H1 (cell line): ENCODE data around the gene PKD1. TPM values are rescaled to one million over a fixed set of nuclear protein-coding genes. Genes with fewer than 3 reads are reported as not detected.

Experiments
- BACH1 ChIP-seq: IDR thresholded peaks from 2 replicates; pipeline ENCODE4 v1.6.1; 2012; ENCODE audit warnings: low read length, improper control_type of control experiment
- BCL11A ChIP-seq, 2 experiments: IDR thresholded peaks; one replicate each; pipeline ENCODE4 v1.6.1; 2011; ENCODE audit warnings: low read depth in 2 of 2, low read length in 2 of 2, mild to moderate bottlenecking in 2 of 2
- CBX5 ChIP-seq: fragments of 300-800, 300-1000 bp; sonication (generic); IDR thresholded peaks from 2 replicates; pipeline ENCODE4 v1.7.1; 2016; ENCODE audit warnings: antibody characterized with exemption, low read length, low read depth
- CEBPB ChIP-seq: IDR thresholded peaks from 2 replicates; pipeline ENCODE4 v1.6.1; 2012; ENCODE audit warnings: low read depth, low read length
- CHD1 ChIP-seq: IDR thresholded peaks from 2 replicates; pipeline ENCODE4 v1.6.1; 2012; ENCODE audit warnings: low read depth, low read length, improper control_type of control experiment
- CREB1 ChIP-seq: IDR thresholded peaks from 2 replicates; pipeline ENCODE4 v1.6.1; 2012; ENCODE audit warnings: inconsistent platforms
- FOSL1 ChIP-seq: IDR thresholded peaks from 2 replicates; pipeline ENCODE4 v1.6.1; 2011; ENCODE audit warnings: mild to moderate bottlenecking, low read depth, low read length, moderate library complexity; ENCODE audit not compliant: insufficient read depth
- JUN ChIP-seq: IDR thresholded peaks from 2 replicates; pipeline ENCODE4 v1.6.1; 2011; ENCODE audit warnings: low read depth, mild to moderate bottlenecking, improper control_type of control experiment, low read length
- KDM1A ChIP-seq: fragments of 200-600, 300-600 bp; sonication (generic); IDR thresholded peaks from 2 replicates; pipeline ENCODE4 v1.7.1; 2016; ENCODE audit warnings: mild to moderate bottlenecking, low read length, borderline replicate concordance
- NANOG ChIP-seq: IDR thresholded peaks from 2 replicates; pipeline ENCODE4 v1.6.1; 2011; ENCODE audit warnings: low read length, low read depth, mild to moderate bottlenecking, inconsistent platforms; ENCODE audit not compliant: insufficient read depth, poor library complexity, severe bottlenecking
- PHF8 ChIP-seq: fragments of 200-600 bp; sonication (generic); conservative IDR thresholded peaks from 2 replicates; pipeline ENCODE4 v1.7.1; 2012; ENCODE audit warnings: low read depth, mild to moderate bottlenecking, inconsistent platforms, low read length, moderate library complexity
- POLR2A ChIP-seq, 2 experiments: IDR thresholded peaks; 1 replicate in 1 of 2; 2 replicates in 1 of 2; pipeline ENCODE4 v1.6.1; 2011; ENCODE audit warnings: low read depth in 2 of 2, low read length in 2 of 2, mild to moderate bottlenecking in 2 of 2; ENCODE audit errors: control extremely low read depth in 1 of 2
- POLR2AphosphoS5 ChIP-seq: IDR thresholded peaks from 2 replicates; pipeline ENCODE4 v1.6.1; 2011; ENCODE audit warnings: low read depth, low read length
- POU5F1 ChIP-seq: IDR thresholded peaks from 2 replicates; pipeline ENCODE4 v1.6.1; 2011; ENCODE audit warnings: low read depth, mild to moderate bottlenecking, low read length, moderate library complexity
- RNF2 ChIP-seq: fragments of 200-900, 300-1000 bp; sonication (generic); IDR thresholded peaks from 2 replicates; pipeline ENCODE4 v1.7.1; 2016; ENCODE audit warnings: borderline replicate concordance, low read depth, mild to moderate bottlenecking, antibody characterized with exemption, low read length; ENCODE audit not compliant: poor library complexity, severe bottlenecking; ENCODE audit errors: missing control alignments
- SIX5 ChIP-seq: IDR thresholded peaks from 2 replicates; pipeline ENCODE4 v1.6.1; 2011; ENCODE audit warnings: mild to moderate bottlenecking, low read depth, low read length
- SP1 ChIP-seq: IDR thresholded peaks from 2 replicates; pipeline ENCODE4 v1.6.1; 2011; ENCODE audit warnings: low read depth, low read length
- SP4 ChIP-seq: IDR thresholded peaks from 2 replicates; pipeline ENCODE4 v1.6.1; 2012; ENCODE audit warnings: low read length, inconsistent platforms
- TAF1 ChIP-seq: IDR thresholded peaks from 2 replicates; pipeline ENCODE4 v1.6.1; 2011; ENCODE audit warnings: mild to moderate bottlenecking, low read depth, low read length
- TEAD4 ChIP-seq: IDR thresholded peaks from 2 replicates; pipeline ENCODE4 v1.6.1; 2012; ENCODE audit warnings: low read depth, low read length, inconsistent platforms, mixed read lengths
- polyA plus RNA-seq, 7 experiments: library from polyadenylated mRNA; depleted of rRNA in 3 of 7; stranded (reverse) in 5 of 7; unstranded in 2 of 7; fragments of >200 nt in 5 of 7; fragments of 200-250 nt in 2 of 7; gene quantifications; 1 replicate in 5 of 7; 2 replicates in 1 of 7; 4 replicates in 1 of 7; pipeline versions ENCODE4 v1.2.1 to v1.2.3, GENCODE V29; 2011 to 2013; ENCODE audit warnings: missing spikeins in 2 of 7, mixed read lengths in 2 of 7
- total RNA-seq: library from RNA; stranded (reverse); fragmentation: NEBNext Ultra II Directional; extraction: Animal tissue kit (Norgen Biotek cat#: 25700); gene quantifications from 2 replicates; pipeline ENCODE4 v1.2.1, GENCODE V29; 2021
- TF ChIP-seq, protein P1 (sequence below): IDR thresholded peaks from 2 replicates; pipeline ENCODE4 v1.6.1; 2012; ENCODE audit warnings: inconsistent platforms
- TF ChIP-seq, protein P2 (sequence below): IDR thresholded peaks from 2 replicates; pipeline ENCODE4 v1.6.1; 2012; ENCODE audit warnings: low read length, inconsistent platforms
- TF ChIP-seq, protein P3 (sequence below): IDR thresholded peaks from 2 replicates; pipeline ENCODE4 v1.6.1; 2011; ENCODE audit warnings: low read length, improper control_type of control experiment

Gene PKD1
- total and polyA plus RNA-seq, 2 of the 8 experiments (the other 6 are each of a cell fraction or from before 2014, with no cell fraction given) = 40.6 to 52.7 TPM

DNA sequence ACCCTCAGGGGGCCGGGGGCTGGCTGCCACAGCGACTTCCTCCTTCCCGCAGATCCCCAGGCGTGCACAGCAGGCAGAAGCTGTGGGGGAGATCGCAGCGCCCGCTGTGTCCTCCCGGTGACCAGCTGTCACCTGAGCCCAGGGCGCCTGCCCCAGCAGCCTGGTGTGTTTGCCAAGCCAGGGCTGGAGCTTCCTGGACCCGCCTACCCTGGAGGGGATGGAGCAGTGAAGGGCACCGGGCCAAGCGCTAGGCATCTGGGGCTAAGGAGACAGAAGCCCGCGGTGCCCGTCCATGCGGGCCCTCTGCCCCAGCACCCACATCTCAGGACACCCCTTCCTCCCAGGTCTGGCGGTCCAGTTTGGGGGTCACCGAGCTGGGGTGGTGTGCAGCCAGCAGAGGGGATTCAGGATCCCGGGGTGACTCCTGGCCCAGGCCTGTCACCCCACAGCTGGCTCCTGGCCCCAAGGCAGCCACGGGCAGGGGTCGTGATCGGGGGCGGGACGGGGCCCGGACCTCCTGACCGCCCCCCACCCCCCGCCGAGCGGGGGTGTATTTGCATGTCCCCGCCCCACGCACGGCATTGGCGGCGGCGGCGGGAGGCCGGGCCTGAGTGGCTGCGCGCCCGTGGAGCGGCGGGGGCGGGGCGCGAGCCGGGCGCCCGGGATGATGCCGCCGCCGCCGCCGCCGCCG lies 12.4 kb upstream of the PKD1 start, which contains the start of gene RAB26 (continued):
- no peak for TF ChIP-seq CHD1
- no peak for TF ChIP-seq TEAD4
- no peak for TF ChIP-seq CEBPB
- TF ChIP-seq, protein P1, sequence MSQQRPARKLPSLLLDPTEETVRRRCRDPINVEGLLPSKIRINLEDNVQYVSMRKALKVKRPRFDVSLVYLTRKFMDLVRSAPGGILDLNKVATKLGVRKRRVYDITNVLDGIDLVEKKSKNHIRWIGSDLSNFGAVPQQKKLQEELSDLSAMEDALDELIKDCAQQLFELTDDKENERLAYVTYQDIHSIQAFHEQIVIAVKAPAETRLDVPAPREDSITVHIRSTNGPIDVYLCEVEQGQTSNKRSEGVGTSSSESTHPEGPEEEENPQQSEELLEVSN = no peak
- no peak for TF ChIP-seq PHF8
- TF ChIP-seq POLR2AphosphoS5 = no peak; the same call in 1 of the 2 replicates
- TF ChIP-seq, protein P2, sequence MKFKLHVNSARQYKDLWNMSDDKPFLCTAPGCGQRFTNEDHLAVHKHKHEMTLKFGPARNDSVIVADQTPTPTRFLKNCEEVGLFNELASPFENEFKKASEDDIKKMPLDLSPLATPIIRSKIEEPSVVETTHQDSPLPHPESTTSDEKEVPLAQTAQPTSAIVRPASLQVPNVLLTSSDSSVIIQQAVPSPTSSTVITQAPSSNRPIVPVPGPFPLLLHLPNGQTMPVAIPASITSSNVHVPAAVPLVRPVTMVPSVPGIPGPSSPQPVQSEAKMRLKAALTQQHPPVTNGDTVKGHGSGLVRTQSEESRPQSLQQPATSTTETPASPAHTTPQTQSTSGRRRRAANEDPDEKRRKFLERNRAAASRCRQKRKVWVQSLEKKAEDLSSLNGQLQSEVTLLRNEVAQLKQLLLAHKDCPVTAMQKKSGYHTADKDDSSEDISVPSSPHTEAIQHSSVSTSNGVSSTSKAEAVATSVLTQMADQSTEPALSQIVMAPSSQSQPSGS = no peak
- no peak for TF ChIP-seq KDM1A
- 0 out of 2 replicates have a peak, but pooled peaks have one; percentile 14 for TF ChIP-seq BACH1
- no peak for TF ChIP-seq JUN
- TF ChIP-seq BCL11A (IDR thresholded peaks at IDR 0.05; ENCODE audit: low read depth in 2 of 2, low read length in 2 of 2) = no peak
- no peak for TF ChIP-seq CBX5
- TF ChIP-seq SIX5 = no peak
- no peak for TF ChIP-seq POU5F1
- TF ChIP-seq NANOG = no peak
- TF ChIP-seq POLR2A (IDR thresholded peaks at IDR 0.05; ENCODE audit: control extremely low read depth in 1 of 2, low read depth in 2 of 2, low read length in 2 of 2) = no peak
- TF ChIP-seq FOSL1 = no peak
- TF ChIP-seq, protein P3, sequence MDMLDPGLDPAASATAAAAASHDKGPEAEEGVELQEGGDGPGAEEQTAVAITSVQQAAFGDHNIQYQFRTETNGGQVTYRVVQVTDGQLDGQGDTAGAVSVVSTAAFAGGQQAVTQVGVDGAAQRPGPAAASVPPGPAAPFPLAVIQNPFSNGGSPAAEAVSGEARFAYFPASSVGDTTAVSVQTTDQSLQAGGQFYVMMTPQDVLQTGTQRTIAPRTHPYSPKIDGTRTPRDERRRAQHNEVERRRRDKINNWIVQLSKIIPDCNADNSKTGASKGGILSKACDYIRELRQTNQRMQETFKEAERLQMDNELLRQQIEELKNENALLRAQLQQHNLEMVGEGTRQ = no peak
- no peak for TF ChIP-seq RNF2
- no peak for TF ChIP-seq SP4
- TF ChIP-seq SP1 = 0 out of 2 replicates have a peak, but pooled peaks have one; percentile 23
- TF ChIP-seq CREB1 = no peak
- TF ChIP-seq TAF1 = no peak
